ENCODE data around the gene EEA1.

- TF ChIP-seq FOXM1 (IDR thresholded peaks at IDR 0.05; ENCODE audit: borderline replicate concordance) (no peak), FOXA1 (IDR thresholded peaks at IDR 0.05) (no peak), TARDBP (IDR thresholded peaks at IDR 0.05) (no peak), SP1 (IDR thresholded peaks at IDR 0.05) (no peak), BHLHE40 (IDR thresholded peaks at IDR 0.05; ENCODE audit: borderline replicate concordance) (no peak), LEF1 (IDR thresholded peaks at IDR 0.05; ENCODE audit: borderline replicate concordance) (no peak), PKNOX1 (IDR thresholded peaks at IDR 0.05) (no peak), ELF4 (IDR thresholded peaks at IDR 0.05) (no peak), ARNT (IDR thresholded peaks at IDR 0.05) (no peak)
Measured at GRCh38 chr12:92928421-92928961, 604 bp downstream of the EEA1 start.

Measured in HEK293T (cell line).